Coronary artery (tissue), 2 donors: ENCODE measurements around the gene C12orf43.

Experiments used
- DNase-seq: peaks from one replicate; pipeline ENCODE4 v3.0.0-alpha.2; 2017; ENCODE audit warnings: low spot score
- H3K27ac ChIP-seq, 2 donors: fragments of 200-600 bp; sonication (generic); one replicate each; pipeline ENCODE4 v1.5.1; 2016 to 2019
- H3K4me3 ChIP-seq: fragments of 200-600 bp; sonication (generic); 2 replicates; pipeline ENCODE4 v1.5.1; 2016; ENCODE audit warnings: mild to moderate bottlenecking, moderate library complexity
- TF ChIP-seq, protein P1 (sequence below): fragments of 200-600 bp; sonication (generic); IDR thresholded peaks from one replicate; pipeline ENCODE4 v1.5.1; 2019; ENCODE audit warnings: antibody characterized with exemption

Gene C12orf43

GRCh38 chr12:120998435-120998834 lies 17.9 kb downstream of the C12orf43 start:
- TF ChIP-seq, protein P1, sequence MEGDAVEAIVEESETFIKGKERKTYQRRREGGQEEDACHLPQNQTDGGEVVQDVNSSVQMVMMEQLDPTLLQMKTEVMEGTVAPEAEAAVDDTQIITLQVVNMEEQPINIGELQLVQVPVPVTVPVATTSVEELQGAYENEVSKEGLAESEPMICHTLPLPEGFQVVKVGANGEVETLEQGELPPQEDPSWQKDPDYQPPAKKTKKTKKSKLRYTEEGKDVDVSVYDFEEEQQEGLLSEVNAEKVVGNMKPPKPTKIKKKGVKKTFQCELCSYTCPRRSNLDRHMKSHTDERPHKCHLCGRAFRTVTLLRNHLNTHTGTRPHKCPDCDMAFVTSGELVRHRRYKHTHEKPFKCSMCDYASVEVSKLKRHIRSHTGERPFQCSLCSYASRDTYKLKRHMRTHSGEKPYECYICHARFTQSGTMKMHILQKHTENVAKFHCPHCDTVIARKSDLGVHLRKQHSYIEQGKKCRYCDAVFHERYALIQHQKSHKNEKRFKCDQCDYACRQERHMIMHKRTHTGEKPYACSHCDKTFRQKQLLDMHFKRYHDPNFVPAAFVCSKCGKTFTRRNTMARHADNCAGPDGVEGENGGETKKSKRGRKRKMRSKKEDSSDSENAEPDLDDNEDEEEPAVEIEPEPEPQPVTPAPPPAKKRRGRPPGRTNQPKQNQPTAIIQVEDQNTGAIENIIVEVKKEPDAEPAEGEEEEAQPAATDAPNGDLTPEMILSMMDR: no peak

GRCh38 chr12:120997448-120997847 lies 18.8 kb downstream of the C12orf43 start:
- no peak for DNase-seq
- Histone ChIP-seq H3K4me3 (no peak overlapping the region), H3K27ac (no peak overlapping the region)
- TF ChIP-seq, protein P1: no peak

More at GRCh38 chr12:120998435-120998834, 17.9 kb downstream of the C12orf43 start:
- H3K27ac ChIP-seq: no peak overlapping the region
- H3K4me3 ChIP-seq: no peak overlapping the region
- DNase-seq: no peak

DNA sequence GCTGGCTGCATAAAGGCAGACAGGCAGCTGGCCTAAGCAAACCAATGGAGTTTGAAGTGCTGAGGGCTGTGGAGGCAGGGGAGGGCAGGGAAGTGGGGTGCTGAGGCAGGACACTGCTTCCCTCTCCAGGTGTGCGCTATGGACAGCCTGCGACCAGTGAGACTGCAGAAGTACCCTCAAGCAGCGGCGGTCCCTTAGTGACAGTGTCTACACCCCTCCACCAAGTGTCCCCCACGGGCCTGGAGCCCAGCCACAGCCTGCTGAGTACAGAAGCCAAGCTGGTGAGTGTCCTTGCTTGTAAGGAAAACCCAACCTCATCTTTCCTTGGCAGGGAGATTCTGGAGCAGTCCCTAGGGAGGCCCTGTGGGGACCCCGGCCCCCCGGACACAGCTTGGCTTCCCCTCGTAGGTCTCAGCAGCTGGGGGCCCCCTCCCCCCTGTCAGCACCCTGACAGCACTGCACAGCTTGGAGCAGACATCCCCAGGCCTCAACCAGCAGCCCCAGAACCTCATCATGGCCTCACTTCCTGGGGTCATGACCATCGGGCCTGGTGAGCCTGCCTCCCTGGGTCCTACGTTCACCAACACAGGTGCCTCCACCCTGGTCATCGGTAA lies 20.0 kb downstream of the C12orf43 start:
- Histone ChIP-seq H3K4me3 (no peak overlapping the region), H3K27ac (no peak overlapping the region)
- TF ChIP-seq, protein P1: no peak
- no peak for DNase-seq

GRCh38 chr12:120994589-120995337 lies 21.5 kb downstream of the C12orf43 start:
- TF ChIP-seq, protein P1: no peak
- DNase-seq: no peak
- no peak overlapping the region for H3K4me3 ChIP-seq
- no peak overlapping the region for H3K27ac ChIP-seq

- Histone ChIP-seq H3K27ac (no peak overlapping the region), H3K4me3 (no peak overlapping the region)
- no peak for DNase-seq
- TF ChIP-seq, protein P1: no peak
Measured at GRCh38 chr12:120994059-120994458, 22.2 kb downstream of the C12orf43 start.

GRCh38 chr12:120993496-120993895 lies 22.8 kb downstream of the C12orf43 start:
- Histone ChIP-seq H3K27ac (no peak overlapping the region), H3K4me3 (no peak overlapping the region)
- TF ChIP-seq, protein P1: no peak
- DNase-seq: no peak

DNA sequence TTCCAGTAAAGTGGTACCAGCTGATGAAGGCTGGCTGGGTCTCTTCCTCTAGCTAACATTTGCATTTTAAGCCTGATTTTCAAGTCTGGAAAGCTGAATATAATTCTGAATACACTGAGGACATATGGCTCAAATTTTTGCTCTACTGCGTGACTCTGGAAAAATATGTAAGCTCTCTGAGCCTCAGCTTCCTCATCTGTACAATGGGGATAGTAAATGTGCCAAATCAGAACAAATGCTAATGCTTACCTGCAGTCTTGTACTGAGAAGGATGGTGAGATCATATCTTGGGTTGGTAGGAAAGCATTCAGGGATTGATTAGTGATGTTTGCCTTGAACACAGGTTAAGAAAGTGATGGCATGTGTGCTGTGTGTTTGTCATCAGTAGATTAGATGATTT lies 23.3 kb downstream of the C12orf43 start:
- TF ChIP-seq, protein P1: no peak
- DNase-seq: no peak
- H3K4me3 ChIP-seq: no peak overlapping the region
- H3K27ac ChIP-seq: no peak overlapping the region
